HEK293 (cell line): ENCODE data around the gene MNDA.

ENCODE experiments used
- CTCF ChIA-PET: fragments of 350-600 bp; formaldehyde crosslinking; extraction: SDS; loops from one replicate; lab custom pipeline; 2021; ENCODE audit warnings: antibody characterized with exemption; lab: Yijun Ruan, JAX
- POLR2A ChIA-PET: fragments of 300-600 bp; formaldehyde crosslinking; extraction: SDS; loops from one replicate; lab custom pipeline; 2020; ENCODE audit warnings: antibody characterized with exemption, inconsistent platforms; lab: Yijun Ruan, JAX
- H3K27ac ChIP-seq: fragments of 200-500 bp; sonication (Bioruptor generic); 2 replicates; pipeline ENCODE4 v1.5.1; 2014; ENCODE audit warnings: low read depth, low read length, control low read depth, inconsistent platforms; ENCODE audit errors: extremely low read depth
- H3K36me3 ChIP-seq, 2 experiments: fragments of 200-500 bp in 1 of 2; sonication (Bioruptor generic) in 1 of 2; 1 replicate in 1 of 2; 2 replicates in 1 of 2; pipeline ENCODE4 v1.5.1; 2014 to 2017; ENCODE audit warnings: inconsistent platforms in 2 of 2, low read length in 2 of 2; ENCODE audit not compliant: control insufficient read depth in 2 of 2, insufficient read depth in 1 of 2
- H3K4me1 ChIP-seq: fragments of 200-500 bp; sonication (Bioruptor generic); 2 replicates; pipeline ENCODE4 v1.5.1; 2014; ENCODE audit warnings: mild to moderate bottlenecking, low read length, inconsistent platforms; ENCODE audit not compliant: control insufficient read depth, insufficient read depth
- H3K4me3 ChIP-seq: 2 replicates; pipeline ENCODE4 v1.5.1; 2011; ENCODE audit warnings: low read depth, mild to moderate bottlenecking, control low read depth, low read length, moderate library complexity
- H3K9me3 ChIP-seq: fragments of 200-500 bp; sonication (Bioruptor generic); 2 replicates; pipeline ENCODE4 v1.5.1; 2014; ENCODE audit warnings: low read depth, low read length, inconsistent platforms; ENCODE audit not compliant: control insufficient read depth, insufficient read depth
- FEZF1 ChIP-seq: fragments of 450-650 bp; formaldehyde crosslinking; IDR thresholded peaks from 2 replicates; pipeline ENCODE4 v1.5.1; 2016; ENCODE audit warnings: missing biosample characterization, missing genetic modification characterization
- HIC1 ChIP-seq: fragments of 450-650 bp; formaldehyde crosslinking; IDR thresholded peaks from 2 replicates; pipeline ENCODE4 v1.5.1; 2016; ENCODE audit warnings: missing biosample characterization, missing genetic modification characterization
- HOXA7 ChIP-seq: sonication (generic); formaldehyde crosslinking; IDR thresholded peaks from 2 replicates; pipeline ENCODE4 v1.8.1; 2022; ENCODE audit warnings: missing genetic modification reagents, borderline replicate concordance
- KLF17 ChIP-seq: fragments of 450-650 bp; formaldehyde crosslinking; IDR thresholded peaks from 2 replicates; pipeline ENCODE4 v1.5.1; 2016; ENCODE audit warnings: missing biosample characterization, missing genetic modification characterization
- PRDM2 ChIP-seq: fragments of 450-650 bp; formaldehyde crosslinking; IDR thresholded peaks from 2 replicates; pipeline ENCODE4 v1.5.1; 2016; ENCODE audit warnings: missing biosample characterization, missing genetic modification characterization, borderline replicate concordance
- REPIN1 ChIP-seq: fragments of 450-650 bp; formaldehyde crosslinking; IDR thresholded peaks from 2 replicates; pipeline ENCODE4 v1.5.1; 2017; ENCODE audit warnings: missing biosample characterization, missing genetic modification characterization, low read depth
- ZNF335 ChIP-seq: fragments of 450-650 bp; formaldehyde crosslinking; conservative IDR thresholded peaks from 2 replicates; pipeline ENCODE4 v1.5.1; 2016; ENCODE audit warnings: missing biosample characterization, missing genetic modification characterization
- ZNF510 ChIP-seq: fragments of 450-650 bp; formaldehyde crosslinking; IDR thresholded peaks from 2 replicates; pipeline ENCODE4 v1.5.1; 2018; ENCODE audit warnings: mild to moderate bottlenecking, missing genetic modification characterization, missing biosample characterization; ENCODE audit not compliant: insufficient replicate concordance
- ZNF555 ChIP-seq: fragments of 450-650 bp; formaldehyde crosslinking; conservative IDR thresholded peaks from 2 replicates; pipeline ENCODE4 v1.5.1; 2017; ENCODE audit warnings: missing biosample characterization, mild to moderate bottlenecking, missing genetic modification characterization, inconsistent platforms
- ZNF585B ChIP-seq: fragments of 450-650 bp; formaldehyde crosslinking; IDR thresholded peaks from 2 replicates; pipeline ENCODE4 v1.5.1; 2016; ENCODE audit warnings: missing biosample characterization, missing genetic modification characterization
- ZNF621 ChIP-seq: fragments of 450-650 bp; formaldehyde crosslinking; IDR thresholded peaks from 2 replicates; pipeline ENCODE4 v1.5.1; 2017; ENCODE audit warnings: missing biosample characterization, missing genetic modification characterization
- ZNF701 ChIP-seq: fragments of 450-650 bp; formaldehyde crosslinking; IDR thresholded peaks from 2 replicates; pipeline ENCODE4 v1.5.1; 2016; ENCODE audit warnings: missing biosample characterization, missing genetic modification characterization
- ZNF791 ChIP-seq: fragments of 450-650 bp; formaldehyde crosslinking; IDR thresholded peaks from 2 replicates; pipeline ENCODE4 v1.5.1; 2016; ENCODE audit warnings: missing biosample characterization, missing genetic modification characterization
- ZSCAN4 ChIP-seq: fragments of 450-650 bp; formaldehyde crosslinking; IDR thresholded peaks from 2 replicates; pipeline ENCODE4 v1.5.1; 2017; ENCODE audit warnings: missing biosample characterization, missing genetic modification characterization

MNDA gene

GRCh38 chr1:158833264-158833663, 2.1 kb downstream of the MNDA start:
- TF ChIP-seq ZNF791 (tag by site-specific recombination) = no peak
- TF ChIP-seq FEZF1 = no peak
- no peak for TF ChIP-seq PRDM2 (tag by site-specific recombination)
- TF ChIP-seq ZNF555 (tag by site-specific recombination) = no peak
- H3K27ac ChIP-seq = no peak overlapping the region
- H3K36me3 ChIP-seq = no peaks in the 10 kb centered on the region
- H3K9me3 ChIP-seq = no peaks in the 10 kb centered on the region
- H3K4me3 ChIP-seq = no peak overlapping the region
- ChIA-PET CTCF (no interaction called here), POLR2A (no interaction called here)
- H3K4me1 ChIP-seq = no peaks in the 10 kb centered on the region

- no peak overlapping the region for H3K4me3 ChIP-seq
- POLR2A ChIA-PET = no interaction called here
- H3K27ac ChIP-seq = no peak overlapping the region
Observed at GRCh38 chr1:158836038-158836437, 4.9 kb downstream of the MNDA start.

More at GRCh38 chr1:158836038-158836437, 4.9 kb downstream of the MNDA start:
- no peaks in the 10 kb centered on the region for H3K36me3 ChIP-seq
- H3K9me3 ChIP-seq = no peaks in the 10 kb centered on the region
- no peaks in the 10 kb centered on the region for H3K4me1 ChIP-seq
- CTCF ChIA-PET = no interaction called here
- TF ChIP-seq ZSCAN4 (tag by site-specific recombination) = no peak
- TF ChIP-seq HOXA7 (CRISPR knock-in tag) = no peak
- no peak for TF ChIP-seq REPIN1 (tag by site-specific recombination)
- no peak for TF ChIP-seq ZNF585B (tag by site-specific recombination)
- TF ChIP-seq ZNF701 (tag by site-specific recombination) = no peak
- TF ChIP-seq ZNF335 = no peak
- no peak for TF ChIP-seq ZNF510 (tag by site-specific recombination)
- TF ChIP-seq ZNF621 (tag by site-specific recombination) = no peak
- no peak for TF ChIP-seq KLF17 (tag by site-specific recombination)
- TF ChIP-seq HIC1 (tag by site-specific recombination) = no peak
